ENCODE results near the gene FCHSD2.

DNA sequence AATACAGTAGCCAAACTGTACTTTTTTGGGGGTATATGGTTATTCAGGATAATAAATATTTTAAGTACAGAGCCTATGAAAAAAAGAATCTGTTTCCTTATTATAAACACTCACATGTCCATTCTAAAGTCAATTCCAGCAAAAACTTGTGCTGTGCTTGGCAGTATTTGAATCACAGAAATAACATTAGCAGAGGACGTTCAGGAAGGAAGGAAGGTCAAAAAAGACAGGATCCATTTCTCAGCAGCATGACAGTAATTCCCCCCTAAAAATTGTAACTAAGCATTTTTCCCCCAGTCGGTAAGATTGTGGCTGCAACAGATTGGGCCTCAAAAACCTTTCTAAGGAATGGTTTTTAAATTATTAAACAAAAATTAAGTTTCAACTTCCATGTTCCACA, 203.1 kb downstream of the FCHSD2 start:
- TF ChIP-seq POLR2A (IDR thresholded peaks at IDR 0.05) = no peak
- no peak for TF ChIP-seq CTCF (IDR thresholded peaks at IDR 0.05)
